ENCODE measurements around the gene PPP2R2D.

Gene PPP2R2D

DNA sequence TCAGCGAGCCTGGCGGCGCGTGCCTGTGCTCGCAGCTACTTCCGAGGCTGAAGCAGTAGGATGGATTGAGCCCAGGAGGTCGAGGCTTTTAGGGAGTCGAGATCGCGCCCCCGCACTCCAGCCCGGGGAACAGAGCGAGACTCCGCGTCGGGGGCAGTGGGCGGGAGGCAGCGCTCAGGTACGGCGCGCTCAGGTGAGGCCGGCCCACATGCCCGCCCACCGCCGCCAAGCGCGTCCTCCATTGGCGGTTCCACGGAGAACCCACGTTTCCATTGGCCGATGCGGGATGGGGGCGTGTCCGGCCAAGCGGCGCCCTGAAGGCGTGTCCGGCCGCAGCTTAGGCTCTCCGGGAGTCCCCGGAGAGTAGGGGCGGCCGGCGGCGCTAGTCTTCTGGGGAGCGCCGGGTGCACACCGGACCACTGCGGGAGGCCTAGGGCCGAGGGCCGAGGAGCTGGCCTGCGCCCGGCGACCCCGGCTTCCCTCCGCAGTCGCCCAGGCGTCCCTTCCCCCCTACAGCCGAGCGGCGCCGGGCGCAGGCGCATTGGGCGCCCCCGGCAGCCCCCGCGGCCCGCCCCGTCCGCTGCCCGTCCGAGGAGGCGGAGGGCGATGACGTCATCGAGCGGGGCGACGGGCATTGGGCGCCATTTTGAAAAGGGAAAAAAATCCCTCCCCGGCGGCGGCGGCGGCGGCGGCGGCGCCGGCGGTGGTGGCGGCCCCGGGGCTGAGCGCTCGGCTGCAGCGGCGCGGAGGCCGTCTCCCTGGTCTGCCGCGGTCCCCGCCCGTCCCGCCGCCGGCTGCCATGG is at the start of gene PPP2R2D:
TSS of gene PPP2R2D (plus strand) at position 659 of the 803 bp plus-strand sequence. CDS start at position 800, 141 bp downstream.
- CTCF ChIA-PET, result interaction anchor here (1.1 to 2.5 kb wide), 4 partner anchors 12 to 122 kb away, joined by 3 to 16 read pairs (median 7); no protein-coding TSS in a partner anchor
- DNase-seq (ENCODE audit: low read depth, low spot score), result peak; percentile 23
- POLR2A ChIA-PET, result interaction anchor here (0.6 to 1.3 kb wide), 4 partner anchors 11 to 140 kb away, joined by 3 to 6 read pairs (median 4); partner anchors contain the start of gene BNIP3

DNA sequence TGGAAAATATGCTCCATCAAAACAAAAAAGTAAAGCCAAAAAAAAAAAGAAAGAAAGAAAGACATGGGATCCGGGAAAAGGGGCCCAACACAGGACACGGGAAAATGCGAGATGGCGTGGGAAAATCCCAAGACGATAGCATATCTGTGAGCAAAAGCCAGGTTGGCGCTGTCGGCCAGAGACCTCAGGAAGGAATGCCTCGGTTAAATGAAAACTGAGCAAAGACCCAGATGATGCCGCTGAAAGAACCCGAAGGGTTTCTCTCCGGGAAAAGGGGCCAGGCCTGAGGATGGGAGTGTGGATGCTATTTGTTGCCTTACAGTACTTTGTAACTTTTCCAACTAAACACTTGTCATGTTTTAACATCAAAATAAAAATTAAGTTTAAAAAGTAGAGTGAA is 49.5 kb upstream of the PPP2R2D start:
- POLR2A ChIA-PET, result no interaction called here
- CTCF ChIA-PET, result no interaction called here
- no peak for DNase-seq (ENCODE audit: low read depth, low spot score)
- TF ChIP-seq, protein P1, sequence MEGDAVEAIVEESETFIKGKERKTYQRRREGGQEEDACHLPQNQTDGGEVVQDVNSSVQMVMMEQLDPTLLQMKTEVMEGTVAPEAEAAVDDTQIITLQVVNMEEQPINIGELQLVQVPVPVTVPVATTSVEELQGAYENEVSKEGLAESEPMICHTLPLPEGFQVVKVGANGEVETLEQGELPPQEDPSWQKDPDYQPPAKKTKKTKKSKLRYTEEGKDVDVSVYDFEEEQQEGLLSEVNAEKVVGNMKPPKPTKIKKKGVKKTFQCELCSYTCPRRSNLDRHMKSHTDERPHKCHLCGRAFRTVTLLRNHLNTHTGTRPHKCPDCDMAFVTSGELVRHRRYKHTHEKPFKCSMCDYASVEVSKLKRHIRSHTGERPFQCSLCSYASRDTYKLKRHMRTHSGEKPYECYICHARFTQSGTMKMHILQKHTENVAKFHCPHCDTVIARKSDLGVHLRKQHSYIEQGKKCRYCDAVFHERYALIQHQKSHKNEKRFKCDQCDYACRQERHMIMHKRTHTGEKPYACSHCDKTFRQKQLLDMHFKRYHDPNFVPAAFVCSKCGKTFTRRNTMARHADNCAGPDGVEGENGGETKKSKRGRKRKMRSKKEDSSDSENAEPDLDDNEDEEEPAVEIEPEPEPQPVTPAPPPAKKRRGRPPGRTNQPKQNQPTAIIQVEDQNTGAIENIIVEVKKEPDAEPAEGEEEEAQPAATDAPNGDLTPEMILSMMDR (IDR thresholded peaks at IDR 0.05; ENCODE audit: insufficient read depth, low read length, missing control alignments), result no peak
- H3K4me3 ChIP-seq (ENCODE audit: low read depth, low read length), result no peak overlapping the region

More for the DNA sequence above, at the start of gene PPP2R2D:
- TF ChIP-seq, protein P1 (IDR thresholded peaks at IDR 0.05; ENCODE audit: insufficient read depth, low read length, missing control alignments), result no peak
- peak within 1 kb of the TSS; percentile 82 for H3K4me3 ChIP-seq (ENCODE audit: low read depth, low read length)

DNA sequence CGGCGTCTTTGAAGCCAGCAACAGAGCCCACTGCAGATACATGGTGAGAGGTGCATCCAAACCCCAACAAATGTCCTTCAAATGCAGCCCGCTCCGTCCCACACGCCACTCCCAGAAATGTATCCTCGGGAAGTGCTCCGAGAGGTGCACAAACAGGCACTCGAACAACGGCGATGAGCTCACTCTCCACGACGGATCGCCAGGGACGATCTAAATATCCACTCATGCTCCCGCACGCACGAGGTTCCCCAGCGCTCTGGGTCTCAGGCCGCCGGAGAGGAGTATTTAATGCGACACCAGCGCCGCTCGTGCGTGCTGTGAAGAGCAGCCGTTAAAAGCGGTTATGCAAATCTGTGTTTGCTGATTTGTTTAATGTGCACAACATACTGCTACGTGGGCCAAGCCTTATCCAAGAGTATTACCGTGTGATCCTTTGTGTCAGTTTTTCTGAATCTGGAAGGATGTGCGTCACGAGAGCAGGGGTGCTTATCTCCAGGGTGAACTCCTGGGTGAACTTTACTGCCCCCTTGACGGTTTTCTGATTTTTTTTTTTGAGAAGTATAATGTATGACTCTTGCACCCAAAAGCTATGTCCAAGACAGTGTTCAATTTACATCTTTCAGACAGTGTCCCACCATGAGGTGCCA is 48.5 kb upstream of the PPP2R2D start:
- ChIA-PET CTCF (no interaction called here), POLR2A (no interaction called here)
- no peak for DNase-seq (ENCODE audit: low read depth, low spot score)
- TF ChIP-seq, protein P1 (IDR thresholded peaks at IDR 0.05; ENCODE audit: insufficient read depth, low read length, missing control alignments), result no peak
- no peak overlapping the region for H3K4me3 ChIP-seq (ENCODE audit: low read depth, low read length)

DNA sequence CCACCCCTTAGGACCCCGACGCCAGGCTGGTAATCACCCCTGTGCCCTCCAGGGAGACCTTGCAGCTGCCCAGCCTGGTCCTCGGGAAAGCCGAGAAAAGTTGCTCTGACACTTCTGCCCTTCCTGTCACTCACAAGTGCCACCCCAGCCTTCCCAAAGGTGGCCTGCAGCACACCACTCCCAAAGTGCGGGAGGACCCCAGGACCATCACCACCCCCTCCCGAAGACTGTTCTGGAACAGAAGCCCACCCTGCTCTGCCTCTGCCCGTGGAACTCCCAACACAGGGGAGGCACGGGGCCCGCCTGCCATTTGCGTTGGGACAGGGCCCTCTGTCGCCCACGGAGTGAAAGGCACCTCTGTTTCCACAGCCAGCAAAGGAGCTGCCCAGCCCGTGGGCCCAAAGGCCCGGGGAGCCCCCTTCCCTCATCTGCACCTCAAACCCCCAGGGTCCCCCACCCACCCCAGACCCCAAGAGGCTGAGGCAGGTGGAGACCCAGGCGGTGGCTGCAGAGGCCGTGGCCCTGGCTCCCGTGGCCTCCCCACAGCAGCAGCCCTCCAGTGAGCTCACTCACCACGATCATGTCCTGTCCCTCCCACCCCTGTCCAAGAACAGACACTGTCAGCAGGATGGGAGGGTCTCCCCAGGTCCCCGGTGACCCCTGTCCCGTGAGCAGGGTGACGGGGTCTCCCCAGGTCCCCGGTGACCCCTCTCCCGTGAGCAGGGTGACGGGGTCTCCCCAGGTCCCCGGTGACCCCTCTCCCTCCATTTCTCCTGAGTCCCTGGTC is 47.8 kb upstream of the PPP2R2D start:
- DNase-seq (ENCODE audit: low read depth, low spot score), result no peak
- TF ChIP-seq, protein P1 (IDR thresholded peaks at IDR 0.05; ENCODE audit: insufficient read depth, low read length, missing control alignments), result no peak
- ChIA-PET POLR2A (no interaction called here), CTCF (no interaction called here)
- H3K4me3 ChIP-seq (ENCODE audit: low read depth, low read length), result no peak overlapping the region

DNA sequence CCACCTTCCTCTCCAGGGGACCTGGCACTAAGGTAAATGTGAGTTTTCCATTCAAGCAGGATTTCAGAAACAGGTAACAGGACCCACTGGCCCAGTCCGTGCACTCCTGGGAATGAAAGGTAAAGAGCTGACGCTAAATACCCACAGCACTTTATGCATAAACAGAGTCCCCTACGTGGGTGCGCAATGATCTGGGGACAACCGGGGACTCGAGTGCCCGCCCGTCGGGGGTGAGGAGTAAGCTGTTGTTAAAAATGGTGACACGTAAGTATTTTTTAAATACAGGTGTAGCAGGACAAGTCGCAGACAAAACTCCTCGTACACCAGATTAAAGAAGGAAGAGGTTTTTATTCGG is 47.2 kb upstream of the PPP2R2D start:
- TF ChIP-seq, protein P1 (IDR thresholded peaks at IDR 0.05; ENCODE audit: insufficient read depth, low read length, missing control alignments), result no peak
- POLR2A ChIA-PET, result no interaction called here
- no peak overlapping the region for H3K4me3 ChIP-seq (ENCODE audit: low read depth, low read length)
- no peak for DNase-seq (ENCODE audit: low read depth, low spot score)
- CTCF ChIA-PET, result no interaction called here
